SK-N-SH (cell line): ENCODE measurements around the gene SYT5. TPM values are rescaled to one million over a fixed set of nuclear protein-coding genes. Genes with fewer than 3 reads are reported as not detected.
A peak's percentile ranks its signal among the peaks of the same experiment; 100 is the strongest.

Source experiments
- CTCF ChIA-PET: fragments of 300-600, 350-600 bp; formaldehyde crosslinking; extraction: SDS; loops from one replicate; lab custom pipeline; 2021; lab: Yijun Ruan, JAX
- POLR2A ChIA-PET: fragments of 350-600 bp; sonication (Branson Sonifier 250); formaldehyde crosslinking; extraction: SDS; loops from one replicate; lab custom pipeline; 2020; ENCODE audit warnings: antibody characterized with exemption, inconsistent platforms; lab: Yijun Ruan, JAX
- DNase-seq: peaks from one replicate; pipeline ENCODE4 v3.0.0; 2012
- H2AFZ ChIP-seq: fragments of 200-600 bp; sonication (generic); 2 replicates; pipeline ENCODE4 v1.8.1; 2016; ENCODE audit warnings: antibody characterized with exemption, mild to moderate bottlenecking, low read depth
- H3F3A ChIP-seq: fragments of 200-600 bp; sonication (generic); replicated peaks from 2 replicates; pipeline ENCODE3; 2016; ENCODE audit warnings: antibody characterized with exemption, mild to moderate bottlenecking; ENCODE audit not compliant: insufficient read depth
- H3K27ac ChIP-seq, 2 experiments: fragments of 200-500 bp in 1 of 2; fragments of 200-600 bp in 1 of 2; sonication (Bioruptor generic) in 1 of 2; sonication (generic), shearing (Covaris generic) in 1 of 2; 2 replicates each; pipeline versions ENCODE4 v1.5.1 to v1.6.1; 2014 to 2016; ENCODE audit warnings: low read depth in 2 of 2, inconsistent platforms in 1 of 2, low read length in 1 of 2, mild to moderate bottlenecking in 1 of 2, mixed read lengths in 1 of 2
- H3K27me3 ChIP-seq: fragments of 200-600 bp; sonication (generic), shearing (Covaris generic); 2 replicates; pipeline ENCODE4 v1.6.1; 2016; ENCODE audit warnings: mixed run types; ENCODE audit not compliant: insufficient read depth
- H3K36me3 ChIP-seq, 2 experiments: fragments of 200-500 bp in 1 of 2; fragments of 200-600 bp in 1 of 2; sonication (Bioruptor generic) in 1 of 2; sonication (generic) in 1 of 2; replicated peaks in 1 of 2; 2 replicates each; pipeline versions ENCODE3 to v1.5.1; 2014 to 2016; ENCODE audit warnings: low read length in 1 of 2, mild to moderate bottlenecking in 1 of 2; ENCODE audit not compliant: insufficient read depth in 2 of 2, control insufficient read depth in 1 of 2
- H3K4me1 ChIP-seq, 2 experiments: fragments of 200-500 bp in 1 of 2; fragments of 200-600 bp in 1 of 2; sonication (Bioruptor generic) in 1 of 2; sonication (generic), shearing (Covaris generic) in 1 of 2; 2 replicates each; pipeline versions ENCODE4 v1.5.1 to v1.6.1; 2014 to 2016; ENCODE audit warnings: low read depth in 1 of 2, low read length in 1 of 2, mixed run types in 1 of 2; ENCODE audit not compliant: insufficient read depth in 2 of 2, control insufficient read depth in 1 of 2
- H3K4me2 ChIP-seq: fragments of 200-600 bp; sonication (generic), shearing (Covaris generic); 2 replicates; pipeline ENCODE4 v1.6.1; 2017; ENCODE audit warnings: mixed run types
- H3K4me3 ChIP-seq, 2 experiments: fragments of 200-500 bp in 1 of 2; fragments of 200-600 bp in 1 of 2; sonication (Bioruptor generic) in 1 of 2; sonication (generic), shearing (Covaris generic) in 1 of 2; 2 replicates each; pipeline versions ENCODE4 v1.5.1 to v1.8.1; 2014 to 2016; ENCODE audit warnings: low read depth in 2 of 2, inconsistent platforms in 1 of 2, low read length in 1 of 2, mild to moderate bottlenecking in 1 of 2, mixed read lengths in 1 of 2, moderate library complexity in 1 of 2
- H3K79me2 ChIP-seq: fragments of 200-600 bp; sonication (generic); 2 replicates; pipeline ENCODE4 v1.8.1; 2017; ENCODE audit warnings: mild to moderate bottlenecking; ENCODE audit not compliant: insufficient read depth
- H3K9ac ChIP-seq: fragments of 200-600 bp; sonication (generic); 2 replicates; pipeline ENCODE4 v1.6.1; 2017; ENCODE audit warnings: mixed run types
- H3K9me2 ChIP-seq: fragments of 200-600 bp; sonication (generic); 2 replicates; pipeline ENCODE4 v1.6.1; 2017; ENCODE audit warnings: mixed run types
- H3K9me3 ChIP-seq: fragments of 200-600 bp; sonication (generic); 2 replicates; pipeline ENCODE4 v1.6.1; 2017; ENCODE audit warnings: mixed run types, mild to moderate bottlenecking, moderate library complexity
- H4K20me1 ChIP-seq: fragments of 200-600 bp; sonication (generic); 2 replicates; pipeline ENCODE4 v1.6.1; 2017; ENCODE audit warnings: mild to moderate bottlenecking, mixed run types; ENCODE audit not compliant: insufficient read depth
- ELF1 ChIP-seq: IDR thresholded peaks from 2 replicates; pipeline ENCODE4 v1.4.0; 2012
- EP300 ChIP-seq, 2 experiments: IDR thresholded peaks; 2 replicates each; pipeline versions ENCODE4 v1.4.0 to v1.6.1; 2012; ENCODE audit warnings: borderline replicate concordance in 1 of 2, low read depth in 1 of 2, low read length in 1 of 2
- FOSL2 ChIP-seq: IDR thresholded peaks from 2 replicates; pipeline ENCODE4 v1.4.0; 2012; ENCODE audit warnings: low read depth, mild to moderate bottlenecking, moderate library complexity, borderline replicate concordance
- FOXJ3 ChIP-seq: sonication (generic); formaldehyde crosslinking; IDR thresholded peaks from 2 replicates; pipeline ENCODE4 v1.5.1; 2020; ENCODE audit warnings: mild to moderate bottlenecking, missing genetic modification reagents
- JUND ChIP-seq: IDR thresholded peaks from 2 replicates; pipeline ENCODE4 v1.4.0; 2012
- MEF2A ChIP-seq: IDR thresholded peaks from 2 replicates; pipeline ENCODE4 v1.4.0; 2012; ENCODE audit warnings: low read depth, borderline replicate concordance
- NFIC ChIP-seq: IDR thresholded peaks from 2 replicates; pipeline ENCODE4 v1.4.0; 2012; ENCODE audit warnings: borderline replicate concordance
- RFX5 ChIP-seq: IDR thresholded peaks from 2 replicates; pipeline ENCODE4 v1.6.1; 2012; ENCODE audit warnings: mild to moderate bottlenecking, improper control_type of control experiment, low read length
- RXRA ChIP-seq: IDR thresholded peaks from 2 replicates; pipeline ENCODE4 v1.4.0; 2012; ENCODE audit warnings: low read depth, mild to moderate bottlenecking, borderline replicate concordance
- SMC3 ChIP-seq: IDR thresholded peaks from 2 replicates; pipeline ENCODE4 v1.6.1; 2012; ENCODE audit warnings: low read depth, low read length, improper control_type of control experiment
- TAF1 ChIP-seq: IDR thresholded peaks from 2 replicates; pipeline ENCODE4 v1.6.1; 2012; ENCODE audit warnings: low read depth, mild to moderate bottlenecking, low read length, moderate library complexity, borderline replicate concordance
- TEAD4 ChIP-seq: IDR thresholded peaks from 2 replicates; pipeline ENCODE4 v1.4.0; 2012; ENCODE audit warnings: mild to moderate bottlenecking, borderline replicate concordance; ENCODE audit not compliant: insufficient read depth
- WGBS: methylation state at CpG from one replicate; pipeline ENCODE4 v1.1.6; 2017; ENCODE audit warnings: low lambda C conversion rate; 5-methylcytosine and 5-hydroxymethylcytosine counted together
- polyA plus RNA-seq, 3 experiments: library from polyadenylated mRNA; depleted of rRNA; stranded (reverse); fragments of >200 nt; gene quantifications; 2 replicates each; pipeline ENCODE4 v1.2.3, GENCODE V29; 2012
- TF ChIP-seq, protein P1 (sequence below): IDR thresholded peaks from 2 replicates; pipeline ENCODE4 v1.4.0; 2012; ENCODE audit warnings: low read depth, borderline replicate concordance
- TF ChIP-seq, protein P2 (sequence below): fragments of 200-600 bp; sonication (generic); IDR thresholded peaks from 2 replicates; pipeline ENCODE4 v1.6.1; 2017; ENCODE audit warnings: antibody characterized with exemption, mild to moderate bottlenecking, moderate library complexity
- TF ChIP-seq, protein P3 (sequence below): IDR thresholded peaks from 2 replicates; pipeline ENCODE4; 2012
- TF ChIP-seq, protein P4 (sequence below): IDR thresholded peaks from 2 replicates; pipeline ENCODE4 v1.4.0; 2012; ENCODE audit warnings: low read depth

Gene SYT5
- polyA plus RNA-seq, 1 of the 3 experiments (the other 2 are of a cell fraction): 0.21 TPM

DNA sequence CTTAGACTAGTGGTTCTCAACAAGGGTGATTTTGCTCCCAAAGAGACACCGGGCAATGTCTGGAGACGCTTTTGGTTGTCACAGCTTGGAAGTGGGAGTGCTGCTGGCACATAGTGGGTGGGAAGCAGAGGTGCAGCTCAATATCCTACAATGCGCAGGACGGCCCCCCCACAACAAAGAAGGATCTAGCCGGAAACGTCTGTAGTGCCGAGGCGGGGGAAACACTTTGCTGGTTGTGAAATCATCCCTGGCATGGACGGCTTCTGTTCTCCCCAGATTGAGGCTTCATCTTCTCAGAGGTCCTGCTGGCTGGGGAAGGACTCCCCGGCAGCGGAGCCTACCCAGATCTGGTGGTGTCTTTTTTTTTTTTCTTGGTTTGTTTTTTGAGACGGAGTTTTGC, 13.4 kb upstream of the SYT5 start (continued):
- no peak for TF ChIP-seq NFIC
- TF ChIP-seq, protein P1, sequence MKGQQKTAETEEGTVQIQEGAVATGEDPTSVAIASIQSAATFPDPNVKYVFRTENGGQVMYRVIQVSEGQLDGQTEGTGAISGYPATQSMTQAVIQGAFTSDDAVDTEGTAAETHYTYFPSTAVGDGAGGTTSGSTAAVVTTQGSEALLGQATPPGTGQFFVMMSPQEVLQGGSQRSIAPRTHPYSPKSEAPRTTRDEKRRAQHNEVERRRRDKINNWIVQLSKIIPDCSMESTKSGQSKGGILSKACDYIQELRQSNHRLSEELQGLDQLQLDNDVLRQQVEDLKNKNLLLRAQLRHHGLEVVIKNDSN: no peak
- TF ChIP-seq ELF1: no peak
- TF ChIP-seq JUND: no peak
- no peak for TF ChIP-seq TEAD4
- TF ChIP-seq EP300 (IDR thresholded peaks at IDR 0.05; ENCODE audit: borderline replicate concordance in 1 of 2, low read depth in 1 of 2, low read length in 1 of 2): no peak
- TF ChIP-seq RFX5: no peak
- TF ChIP-seq, protein P2, sequence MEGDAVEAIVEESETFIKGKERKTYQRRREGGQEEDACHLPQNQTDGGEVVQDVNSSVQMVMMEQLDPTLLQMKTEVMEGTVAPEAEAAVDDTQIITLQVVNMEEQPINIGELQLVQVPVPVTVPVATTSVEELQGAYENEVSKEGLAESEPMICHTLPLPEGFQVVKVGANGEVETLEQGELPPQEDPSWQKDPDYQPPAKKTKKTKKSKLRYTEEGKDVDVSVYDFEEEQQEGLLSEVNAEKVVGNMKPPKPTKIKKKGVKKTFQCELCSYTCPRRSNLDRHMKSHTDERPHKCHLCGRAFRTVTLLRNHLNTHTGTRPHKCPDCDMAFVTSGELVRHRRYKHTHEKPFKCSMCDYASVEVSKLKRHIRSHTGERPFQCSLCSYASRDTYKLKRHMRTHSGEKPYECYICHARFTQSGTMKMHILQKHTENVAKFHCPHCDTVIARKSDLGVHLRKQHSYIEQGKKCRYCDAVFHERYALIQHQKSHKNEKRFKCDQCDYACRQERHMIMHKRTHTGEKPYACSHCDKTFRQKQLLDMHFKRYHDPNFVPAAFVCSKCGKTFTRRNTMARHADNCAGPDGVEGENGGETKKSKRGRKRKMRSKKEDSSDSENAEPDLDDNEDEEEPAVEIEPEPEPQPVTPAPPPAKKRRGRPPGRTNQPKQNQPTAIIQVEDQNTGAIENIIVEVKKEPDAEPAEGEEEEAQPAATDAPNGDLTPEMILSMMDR: no peak
- no peak for TF ChIP-seq FOSL2
- TF ChIP-seq SMC3: no peak
- TF ChIP-seq TAF1: no peak
- TF ChIP-seq, all 33 proteins: peak for 0

DNA sequence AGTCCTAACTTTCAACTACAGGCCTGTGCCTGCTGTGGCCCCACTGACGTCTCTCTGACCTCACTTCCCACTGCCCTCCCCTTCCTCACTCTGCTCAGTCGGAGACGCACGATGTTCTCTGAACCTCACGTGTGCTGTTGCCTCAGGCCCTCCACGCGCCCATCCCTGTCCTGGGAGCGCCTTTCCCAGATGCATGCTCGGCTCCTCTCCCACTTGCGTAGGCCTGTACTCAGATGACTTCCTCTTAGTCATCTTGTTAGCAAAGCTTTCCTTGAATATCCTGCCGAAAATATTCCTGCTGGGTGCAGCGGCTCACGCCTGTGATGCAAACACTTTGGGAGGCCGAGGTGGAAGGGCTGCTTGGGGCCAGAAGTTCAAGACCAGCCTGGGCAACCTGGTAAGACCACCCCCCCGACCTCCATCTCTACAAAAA, 9.3 kb upstream of the SYT5 start:
- H3K79me2 ChIP-seq: no peaks in the 10 kb centered on the region
- no peaks in the 10 kb centered on the region for H3K4me1 ChIP-seq
- DNase-seq: no peak
- ChIA-PET POLR2A (no interaction called here), CTCF (interaction anchor here (1.6 kb wide), 1 partner anchor 9 kb away, joined by 5 read pairs; the partner anchor contains the start of gene SYT5)
- peak overlapping the region; percentile 50; the same call in 1 of the 2 replicates for H2AFZ ChIP-seq
- WGBS: 38% methylated on average over 15 of the region's 15 CpGs
- H3K9me2 ChIP-seq: no peaks in the 10 kb centered on the region
- peaks cover 5% of the 10 kb centered on the region; the same call in 1 of the 2 replicates for H3K27me3 ChIP-seq
- no peaks in the 10 kb centered on the region for H3F3A ChIP-seq
- TF ChIP-seq, protein P3, sequence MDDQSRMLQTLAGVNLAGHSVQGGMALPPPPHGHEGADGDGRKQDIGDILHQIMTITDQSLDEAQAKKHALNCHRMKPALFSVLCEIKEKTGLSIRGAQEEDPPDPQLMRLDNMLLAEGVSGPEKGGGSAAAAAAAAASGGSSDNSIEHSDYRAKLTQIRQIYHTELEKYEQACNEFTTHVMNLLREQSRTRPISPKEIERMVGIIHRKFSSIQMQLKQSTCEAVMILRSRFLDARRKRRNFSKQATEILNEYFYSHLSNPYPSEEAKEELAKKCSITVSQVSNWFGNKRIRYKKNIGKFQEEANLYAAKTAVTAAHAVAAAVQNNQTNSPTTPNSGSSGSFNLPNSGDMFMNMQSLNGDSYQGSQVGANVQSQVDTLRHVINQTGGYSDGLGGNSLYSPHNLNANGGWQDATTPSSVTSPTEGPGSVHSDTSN: no peak
- TF ChIP-seq, protein P4, sequence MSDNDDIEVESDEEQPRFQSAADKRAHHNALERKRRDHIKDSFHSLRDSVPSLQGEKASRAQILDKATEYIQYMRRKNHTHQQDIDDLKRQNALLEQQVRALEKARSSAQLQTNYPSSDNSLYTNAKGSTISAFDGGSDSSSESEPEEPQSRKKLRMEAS: peak; percentile 58; the same call in 1 of the 2 replicates
- TF ChIP-seq RXRA (no peak), MEF2A (no peak), FOXJ3 (CRISPR knock-in tag) (no peak), FOSL2 (peak; percentile 31; the same call in 1 of the 2 replicates)
- TF ChIP-seq, protein P1: no peak
- 0 out of 2 replicates have a peak overlapping the region, but pooled peaks have one; percentile 2 for H3K4me2 ChIP-seq
- no peaks in the 10 kb centered on the region for H3K9me3 ChIP-seq
- H3K36me3 ChIP-seq: no peaks in the 10 kb centered on the region
- H4K20me1 ChIP-seq: no peaks in the 10 kb centered on the region
- no peak overlapping the region for H3K9ac ChIP-seq
- H3K4me3 ChIP-seq: no peak overlapping the region
- peak overlapping the region in 1 of 2 experiments; percentile 46; a peak in 1 of 4 replicates for H3K27ac ChIP-seq
